GM21526 (cell line): ENCODE measurements around the gene DHCR7.
A peak's percentile ranks its signal among the peaks of the same experiment; 100 is the strongest.

Experiments used
- ATAC-seq: cut with Tn5 transposase; IDR thresholded peaks from one replicate; pipeline ENCODE4 v1.9.1; 2021; ENCODE audit warnings: moderate library complexity; ENCODE audit not compliant: unreplicated experiment, low FRiP score

Gene DHCR7

DNA sequence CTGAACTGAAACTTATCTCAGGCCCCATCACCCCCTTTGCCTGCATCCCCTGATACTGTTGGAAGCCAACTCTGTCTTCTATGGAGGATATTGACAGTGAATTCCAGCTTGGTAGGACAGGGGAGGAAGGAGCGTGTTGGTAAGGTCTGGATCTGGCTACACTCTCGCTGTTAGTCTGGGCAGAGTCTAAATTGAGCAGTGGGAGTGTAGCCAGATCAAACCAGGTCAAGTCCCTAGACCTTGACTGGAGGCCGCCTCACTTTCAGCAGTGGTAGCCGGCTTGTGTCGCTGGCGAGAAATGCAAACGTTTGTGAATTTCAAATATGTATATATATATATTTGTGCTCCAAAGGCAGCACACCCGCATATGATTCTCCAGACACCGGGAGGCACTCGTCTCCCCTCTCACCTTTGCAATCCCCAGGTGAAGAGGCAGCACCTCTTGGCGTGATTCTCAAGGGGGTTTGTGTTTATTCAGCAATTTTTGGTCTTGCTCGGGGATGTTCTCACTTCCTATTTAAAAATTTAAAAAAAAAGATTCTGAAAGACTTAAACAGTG lies 26.7 kb downstream of the DHCR7 start:
- ATAC-seq = no peak

DNA sequence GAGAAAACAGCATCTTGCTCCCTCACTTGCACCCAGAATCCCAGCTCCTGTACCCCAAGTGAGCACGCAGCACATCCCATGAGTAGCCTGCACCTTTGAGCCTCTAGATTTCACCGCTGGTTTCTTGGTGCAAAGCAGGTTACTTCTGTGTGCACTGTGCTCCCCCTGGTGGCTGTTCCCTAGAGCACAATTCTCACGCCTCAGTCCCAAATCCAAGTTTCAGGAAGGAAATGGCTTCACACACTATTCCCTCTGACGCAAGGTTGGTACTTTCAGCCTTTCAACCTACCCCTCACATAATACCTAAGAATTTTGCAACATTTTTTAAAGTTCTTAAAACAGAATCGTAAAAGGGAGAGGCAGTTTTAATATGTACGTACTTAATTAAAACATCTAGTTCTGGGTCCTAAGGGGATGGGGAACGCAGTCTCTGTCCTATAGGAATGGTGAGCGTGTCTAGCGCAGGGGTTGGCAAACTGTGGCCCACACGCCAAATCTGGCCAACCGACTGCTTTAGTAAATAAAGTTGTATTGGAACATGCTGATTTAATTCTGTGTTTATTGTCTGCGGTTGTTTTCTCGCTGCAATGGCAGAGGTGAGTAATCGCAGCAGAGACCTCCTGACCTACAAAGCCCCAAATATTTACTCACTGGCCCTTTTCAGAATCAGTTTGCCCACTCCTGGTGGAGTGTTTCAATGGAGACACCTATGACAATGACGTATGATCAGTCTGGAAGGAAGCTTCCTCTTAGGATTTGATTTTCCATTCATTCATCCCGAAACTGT lies 27.5 kb downstream of the DHCR7 start:
- no peak for ATAC-seq

DNA sequence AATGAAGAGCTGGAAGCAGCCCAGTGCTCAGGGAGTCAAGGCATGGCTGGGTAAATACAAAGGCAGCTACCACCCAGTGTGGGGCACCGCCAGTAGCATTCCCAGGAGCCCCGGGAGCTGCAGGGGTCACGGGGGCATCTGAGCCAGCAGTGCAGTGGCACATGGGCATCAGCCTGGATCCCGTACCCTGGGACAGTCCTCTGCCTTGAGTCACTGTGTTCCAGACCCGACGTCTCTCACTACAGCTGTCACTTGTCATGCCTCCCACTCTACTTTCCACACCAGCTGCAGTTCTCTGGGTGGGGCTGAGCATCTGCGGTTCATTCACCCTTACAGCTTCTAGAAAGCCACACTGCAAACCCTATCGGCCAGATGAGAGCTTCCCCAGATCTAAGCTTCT lies 29.6 kb downstream of the DHCR7 start:
- peak; percentile 83 for ATAC-seq

DNA sequence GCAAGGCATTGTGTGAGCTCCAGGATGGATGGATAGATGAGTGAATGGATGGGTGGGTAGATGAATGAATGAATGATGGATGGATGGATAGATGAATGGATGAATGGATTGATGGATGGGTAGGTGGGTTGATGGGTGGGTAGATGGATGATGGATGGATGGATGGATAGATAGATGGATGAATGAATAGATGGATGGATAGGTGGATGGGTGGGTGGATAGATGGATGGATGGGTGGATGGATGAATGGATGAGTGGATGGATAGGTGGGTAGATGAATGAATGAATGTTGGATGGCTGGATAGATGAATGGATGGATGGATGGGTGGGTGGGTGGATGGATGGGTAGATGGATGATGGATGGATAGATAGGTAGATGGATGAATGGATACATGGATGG lies 33.5 kb downstream of the DHCR7 start:
- no peak for ATAC-seq

DNA sequence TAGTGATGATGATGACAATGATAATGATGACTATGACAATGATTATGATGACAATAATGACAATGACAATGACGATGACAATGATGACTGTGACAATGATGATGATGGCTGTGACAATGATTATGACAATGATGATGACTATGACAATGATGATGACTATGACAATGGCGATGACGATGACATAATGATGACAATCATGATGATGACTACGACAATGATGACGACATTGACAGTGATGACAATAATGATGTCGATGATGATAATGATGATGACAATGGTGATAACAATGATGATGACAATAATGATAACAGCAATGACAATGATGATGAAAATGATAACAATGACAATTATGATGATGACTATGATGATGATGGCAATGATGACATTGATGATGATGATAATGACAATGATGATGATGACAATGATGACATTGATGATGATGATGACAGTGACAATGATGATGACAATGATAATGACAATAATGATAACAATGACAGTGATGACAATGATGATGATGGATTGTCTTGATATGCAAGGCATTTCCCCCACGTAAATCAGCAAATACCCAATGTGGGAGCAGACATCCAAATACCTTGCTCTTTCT lies 37.7 kb downstream of the DHCR7 start:
- no peak for ATAC-seq

DNA sequence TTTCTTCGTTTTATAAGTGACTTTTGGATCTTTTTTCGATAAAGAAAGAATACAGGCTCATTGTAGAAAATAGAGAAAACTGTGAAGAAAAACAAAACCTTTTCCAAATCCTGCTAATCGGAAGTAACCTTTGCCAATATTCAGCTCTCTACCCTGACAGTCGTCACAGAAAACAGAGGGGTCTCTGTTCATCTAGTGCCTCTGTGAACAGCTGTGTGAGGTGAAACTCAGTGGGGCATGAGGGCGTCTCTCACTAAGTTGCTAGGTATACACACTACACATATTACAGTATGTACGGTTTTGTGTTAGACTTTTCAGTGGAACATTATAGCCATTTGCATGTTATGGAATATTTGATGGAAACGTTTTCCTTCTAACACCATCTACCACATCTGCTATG lies 39.4 kb downstream of the DHCR7 start:
- ATAC-seq = no peak

DNA sequence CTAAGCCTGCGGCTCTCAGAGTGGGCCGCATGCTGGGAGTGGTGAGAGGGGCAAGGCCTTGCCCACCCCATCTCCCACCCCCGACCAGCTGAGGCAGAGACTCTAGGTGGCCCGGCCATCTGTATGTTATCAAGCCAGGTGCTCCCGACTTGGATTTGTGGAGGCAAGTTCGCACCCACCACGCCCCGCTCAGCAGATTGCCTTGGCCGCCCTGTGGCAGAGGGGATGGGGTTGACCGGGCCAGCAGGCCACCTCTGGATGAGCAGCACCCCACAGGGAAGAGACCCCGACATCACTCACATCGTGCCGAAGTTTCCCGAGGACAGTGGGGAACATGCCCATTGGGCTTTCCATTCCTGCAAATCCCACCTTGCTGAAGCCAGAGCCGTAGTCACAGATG lies 40.8 kb downstream of the DHCR7 start:
- no peak for ATAC-seq

DNA sequence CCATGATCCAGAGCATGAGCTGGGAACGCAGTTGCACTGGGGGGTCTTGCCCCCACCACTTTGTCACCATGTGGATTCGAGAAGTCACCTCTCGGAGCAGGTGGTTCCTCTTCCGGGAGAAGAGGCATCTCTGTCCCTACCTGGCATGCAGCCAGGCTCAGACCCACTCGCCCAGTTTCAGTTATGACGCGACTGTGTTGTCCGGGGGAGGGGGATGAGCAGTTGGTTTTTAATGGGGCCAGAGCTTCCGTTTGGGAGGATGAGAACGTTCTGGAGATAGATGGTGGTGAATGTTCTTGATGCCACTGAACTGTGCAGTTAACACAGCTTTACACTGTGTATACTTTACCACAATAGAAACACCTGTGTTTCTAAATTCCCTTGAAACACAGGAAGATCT lies 41.5 kb downstream of the DHCR7 start:
- no peak for ATAC-seq

DNA sequence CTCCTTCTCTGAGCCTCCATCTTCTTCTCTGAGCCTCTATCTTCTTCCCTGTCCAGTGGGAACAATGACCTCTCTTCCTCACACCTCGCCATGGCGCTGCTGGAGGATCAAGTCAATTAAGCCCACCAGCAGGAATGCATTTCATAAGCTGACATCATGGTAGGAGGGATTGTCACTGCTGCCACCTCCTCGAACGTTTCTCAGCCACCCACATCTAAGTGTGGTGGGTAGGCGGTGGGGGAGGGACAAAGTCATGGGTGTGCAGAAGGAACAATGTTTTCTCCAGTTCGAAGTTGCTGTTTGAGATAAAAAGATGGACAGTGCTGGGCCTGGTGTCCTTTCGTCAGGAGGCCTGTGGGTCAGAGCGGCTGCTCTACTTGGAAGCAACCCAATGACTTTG lies 44.0 kb downstream of the DHCR7 start:
- no peak for ATAC-seq

DNA sequence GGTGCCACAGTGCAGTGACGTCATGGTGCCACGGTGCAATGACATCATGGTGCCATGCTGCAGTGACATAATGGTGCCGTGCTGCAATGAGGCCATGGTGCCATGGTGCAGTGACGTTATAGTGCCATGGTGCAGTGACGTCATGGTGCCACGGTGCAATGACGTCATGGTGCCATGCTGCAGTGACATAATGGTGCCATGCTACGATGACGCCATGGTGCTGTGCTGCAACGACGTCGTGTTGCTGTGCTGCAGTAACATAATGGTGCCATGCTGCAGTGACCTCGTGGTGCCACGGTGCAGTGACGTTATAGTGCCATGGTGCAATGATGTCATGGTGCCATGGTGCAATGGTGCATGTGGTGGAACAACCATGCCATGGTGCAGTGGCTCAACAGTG lies 45.3 kb downstream of the DHCR7 start:
- ATAC-seq = no peak

DNA sequence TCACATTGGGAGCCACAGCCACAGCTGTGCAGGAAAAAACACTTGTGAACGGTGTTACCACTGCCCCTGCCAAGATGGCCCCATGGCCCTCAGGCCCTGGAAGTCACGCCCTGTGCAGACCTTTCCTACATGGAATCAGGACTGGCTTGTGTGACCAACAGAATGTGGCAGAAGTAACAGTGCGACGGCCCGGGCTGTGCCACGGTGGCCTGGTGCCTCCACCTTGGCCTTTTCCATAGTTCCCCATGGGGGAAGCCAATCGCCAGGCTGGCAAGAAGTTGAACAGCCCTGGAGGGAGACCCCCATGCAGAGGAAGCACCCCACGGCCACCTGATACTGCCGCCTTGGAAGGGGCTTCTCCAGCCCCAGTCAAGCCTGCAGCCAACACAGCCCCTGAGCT lies 48.0 kb downstream of the DHCR7 start:
- ATAC-seq = no peak

DNA sequence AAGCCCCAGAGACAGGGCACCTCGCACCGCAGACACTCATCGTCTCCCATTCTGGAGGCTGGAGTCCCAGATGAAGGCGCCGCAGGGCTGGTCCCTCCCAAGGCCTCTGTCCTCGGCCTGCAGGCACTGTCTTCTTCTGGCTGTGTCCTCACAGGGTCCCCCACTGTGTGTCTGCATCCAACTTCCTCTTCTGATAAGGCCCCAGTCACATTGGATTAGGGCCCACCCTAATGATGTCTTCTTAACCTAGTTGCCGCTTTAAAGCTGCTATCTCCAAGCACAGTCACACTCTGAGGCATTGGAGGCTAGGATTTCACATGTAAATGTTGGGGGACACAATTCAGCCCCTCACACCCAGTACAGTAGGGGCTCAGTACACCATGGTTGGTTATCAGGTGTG lies 48.9 kb downstream of the DHCR7 start:
- no peak for ATAC-seq

DNA sequence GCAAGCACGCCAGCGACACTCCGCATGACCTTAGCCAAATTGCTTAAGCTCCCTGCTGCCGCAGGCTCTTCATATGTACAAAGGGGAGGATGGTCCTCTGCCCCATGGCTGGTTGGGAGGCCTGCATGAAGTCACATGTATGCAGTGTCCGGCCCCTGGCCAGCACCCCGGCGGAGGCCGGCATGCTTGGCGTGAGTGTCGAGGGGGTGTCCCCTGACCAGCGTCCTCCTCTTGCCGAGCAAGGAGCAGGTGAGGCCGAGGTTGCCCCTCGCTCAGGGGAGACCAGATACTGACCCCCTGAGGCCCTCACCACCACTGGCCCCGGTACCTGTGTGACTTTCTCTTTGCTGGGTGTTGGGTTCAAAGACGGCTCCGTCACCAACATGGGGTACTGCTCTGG lies 50.2 kb downstream of the DHCR7 start:
- ATAC-seq = no peak

DNA sequence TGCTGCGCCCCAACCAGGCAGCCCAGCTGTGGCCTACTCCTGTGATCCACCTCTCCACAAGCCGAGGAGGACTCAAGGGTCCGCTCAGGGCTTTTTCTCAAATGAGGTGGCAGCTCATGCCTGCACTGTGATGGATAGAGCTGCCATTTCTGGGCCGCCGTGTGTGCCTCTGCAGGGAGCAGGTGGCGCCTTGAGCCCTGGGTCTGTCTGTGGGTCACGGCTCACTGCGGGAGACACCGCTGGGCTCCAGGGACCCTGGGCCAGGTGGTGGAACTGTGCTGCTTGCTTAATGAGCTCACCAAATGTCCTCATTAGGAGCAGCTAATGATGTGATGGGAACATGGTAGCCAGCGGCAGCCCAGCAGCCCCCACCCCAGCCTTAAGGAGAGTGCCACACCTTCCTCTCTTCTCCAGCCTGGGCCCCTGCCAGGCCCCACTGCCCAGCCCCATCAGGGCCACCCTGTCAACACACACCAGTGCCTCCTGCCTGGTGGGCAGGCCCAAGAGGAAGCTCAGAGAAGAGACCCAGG lies 50.8 kb downstream of the DHCR7 start:
- ATAC-seq = no peak

DNA sequence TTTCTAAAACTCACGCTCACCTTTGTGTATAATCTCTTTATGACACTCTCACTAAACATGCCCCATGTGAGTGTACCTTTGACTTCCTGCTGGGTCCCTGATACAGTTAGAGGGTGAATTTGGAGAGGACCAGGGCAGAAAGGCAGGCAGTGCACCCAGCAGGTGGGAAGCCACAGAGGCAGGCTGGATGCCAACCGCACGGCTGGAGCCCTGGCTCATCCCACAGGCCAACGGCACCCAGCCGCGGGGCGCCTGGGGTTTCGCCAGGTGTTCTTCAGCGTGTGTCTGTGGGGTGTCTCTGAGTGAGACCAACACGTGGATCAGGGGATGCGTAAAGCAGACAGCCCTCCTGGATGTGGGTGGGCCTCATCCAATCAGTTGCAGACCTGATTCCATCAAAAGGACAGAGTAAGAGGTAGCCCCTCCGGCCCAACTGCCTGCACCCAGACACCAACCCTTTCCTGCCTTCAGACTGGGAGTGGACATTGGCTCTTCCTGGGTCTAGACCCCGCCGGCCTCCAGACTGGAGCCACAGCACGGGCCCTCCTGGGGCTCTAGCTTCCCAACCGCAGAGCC lies 51.6 kb downstream of the DHCR7 start:
- ATAC-seq = no peak

DNA sequence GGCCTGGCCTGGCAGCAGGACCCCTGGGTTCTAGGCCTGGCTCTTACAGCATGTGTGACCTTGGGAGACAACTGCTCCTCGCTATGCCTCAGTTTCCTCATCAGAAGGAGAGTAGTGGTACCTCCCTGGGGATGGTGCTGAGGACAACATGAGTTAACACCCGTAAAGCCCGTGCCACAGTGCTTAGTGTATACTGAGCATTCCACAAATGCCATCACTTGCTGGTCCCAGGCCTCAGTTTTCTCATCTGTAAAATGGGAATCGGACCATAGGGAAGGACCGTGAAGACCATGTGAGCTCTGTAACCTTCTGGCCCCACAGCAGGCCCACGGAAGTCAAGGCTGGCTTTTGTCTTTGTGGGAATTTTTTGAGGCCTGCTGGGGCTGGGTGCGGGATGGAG lies 52.4 kb downstream of the DHCR7 start:
- ATAC-seq = no peak

DNA sequence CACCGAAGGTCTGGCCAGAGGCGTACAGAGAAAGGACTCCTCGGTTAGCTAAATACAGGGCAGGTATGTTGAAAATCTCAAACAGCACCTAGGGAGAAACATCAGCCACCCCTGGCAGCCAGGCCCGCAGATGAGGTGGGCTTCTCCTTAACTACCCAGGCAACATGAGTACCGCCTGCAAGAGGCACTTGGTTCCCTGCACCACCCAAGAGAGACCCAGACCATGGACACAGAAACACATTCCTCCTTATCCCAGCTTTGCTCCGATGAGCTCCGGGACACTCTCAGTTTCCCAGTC lies 53.0 kb downstream of the DHCR7 start:
- no peak for ATAC-seq

DNA sequence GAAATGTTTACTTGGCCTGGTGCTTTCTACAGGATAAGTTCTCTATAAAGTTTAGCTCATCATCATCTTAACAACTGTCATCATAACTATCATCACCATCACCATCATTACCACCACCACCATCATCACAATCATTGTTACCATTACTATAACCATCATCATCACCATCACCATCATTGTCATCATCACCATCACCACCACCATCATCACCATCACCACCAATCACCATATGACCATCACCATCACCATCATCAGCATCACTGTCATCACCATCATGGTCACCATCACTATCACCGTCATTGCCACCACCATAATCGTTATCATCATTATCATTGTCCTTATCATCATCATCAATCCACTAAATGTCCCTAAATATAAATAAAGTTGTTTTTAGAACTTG lies 54.9 kb downstream of the DHCR7 start:
- no peak for ATAC-seq

DNA sequence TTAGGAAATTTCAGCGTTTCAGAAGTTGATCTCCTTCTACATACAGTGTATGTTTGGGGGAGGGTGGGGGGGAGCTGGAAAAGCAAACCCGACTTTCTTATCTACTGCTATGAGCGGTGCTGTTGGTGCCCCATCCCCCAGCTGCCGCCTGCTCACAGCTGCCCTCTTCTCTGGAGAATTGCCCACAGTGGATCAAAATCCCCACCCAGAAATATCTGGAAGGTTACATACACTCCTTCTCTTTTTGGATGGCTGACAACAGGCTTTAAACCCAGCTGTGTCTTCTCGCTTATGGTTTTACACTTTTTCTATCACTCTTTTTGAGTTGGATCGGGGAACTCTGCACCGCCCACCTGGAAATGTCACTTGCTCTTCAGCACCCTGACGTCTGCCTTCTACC lies 56.4 kb downstream of the DHCR7 start:
- ATAC-seq = no peak

DNA sequence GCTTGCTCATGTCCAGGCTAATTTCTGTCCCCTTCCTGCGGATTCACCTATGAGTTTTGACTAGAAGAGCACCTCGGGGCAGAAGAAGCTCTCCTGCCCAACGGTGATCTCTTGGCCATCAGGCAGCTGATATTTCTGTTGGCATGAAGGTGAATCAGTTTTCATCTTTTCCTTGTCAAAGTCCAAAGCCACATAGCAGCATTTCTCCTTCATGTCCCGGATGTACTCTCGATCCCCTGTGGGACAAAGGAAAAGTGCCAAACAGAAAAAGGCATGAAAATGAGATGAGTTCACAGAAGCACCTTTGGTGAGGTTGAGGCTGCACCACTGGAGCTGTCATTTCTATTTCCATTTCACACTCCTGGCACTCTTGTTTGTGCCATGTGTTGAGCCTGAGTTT lies 56.8 kb downstream of the DHCR7 start:
- no peak for ATAC-seq

DNA sequence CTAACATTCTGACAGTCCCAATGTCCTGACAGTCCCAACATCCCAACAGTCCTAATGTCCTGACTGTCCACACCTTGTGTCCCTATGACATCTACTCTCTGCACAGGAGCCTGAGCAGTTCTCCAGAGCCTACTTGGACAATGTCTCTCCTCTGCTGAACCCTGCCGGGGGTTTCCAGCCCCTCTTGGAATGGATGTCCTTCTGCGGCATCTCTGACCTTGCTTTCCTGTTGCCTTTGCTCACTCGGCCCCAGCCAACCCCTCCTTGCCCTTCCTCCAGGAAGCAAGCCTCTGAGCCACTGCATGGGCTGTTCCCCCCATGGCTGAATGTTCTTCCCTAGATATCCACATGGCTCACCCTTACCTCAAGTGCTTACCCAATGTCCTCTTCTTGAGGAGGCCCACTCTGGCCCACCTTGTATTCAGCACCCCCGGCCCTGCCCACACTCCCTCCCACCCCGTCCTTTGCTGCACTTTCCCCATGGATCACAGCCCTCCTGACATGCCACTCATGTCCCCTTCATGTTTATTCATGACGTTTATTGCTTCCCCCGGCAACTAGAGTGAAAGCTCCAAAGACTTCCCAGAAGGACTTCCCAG lies 59.5 kb downstream of the DHCR7 start:
- ATAC-seq = no peak
